Neuronal stem cell (in vitro differentiated cells): ENCODE results near the gene PRDM2.

ENCODE experiments used
- DNase-seq: peaks from one replicate; pipeline ENCODE4 v3.0.0-alpha.2; 2013; ENCODE audit warnings: low spot score
- H2AFZ ChIP-seq: one replicate; pipeline ENCODE4 v1.6.1; 2013; ENCODE audit warnings: mild to moderate bottlenecking, low read length, inconsistent platforms
- H2AK5ac ChIP-seq: 2 replicates; pipeline ENCODE4 v1.6.1; 2013; ENCODE audit warnings: low read depth, mild to moderate bottlenecking, inconsistent platforms, low read length, moderate library complexity, mixed read lengths
- H2BK120ac ChIP-seq: 2 replicates; pipeline ENCODE4 v1.6.1; 2013; ENCODE audit warnings: low read depth, mild to moderate bottlenecking, inconsistent platforms, low read length, moderate library complexity, mixed read lengths
- H2BK12ac ChIP-seq: one replicate; pipeline ENCODE4 v1.6.1; 2013; ENCODE audit warnings: low read length, inconsistent platforms
- H2BK15ac ChIP-seq: 2 replicates; pipeline ENCODE4 v1.6.1; 2013; ENCODE audit warnings: mild to moderate bottlenecking, low read length, inconsistent platforms, mixed read lengths
- H2BK5ac ChIP-seq: one replicate; pipeline ENCODE4 v1.6.1; 2013; ENCODE audit warnings: inconsistent platforms, mild to moderate bottlenecking, low read length, moderate library complexity
- H3K14ac ChIP-seq: one replicate; pipeline ENCODE4 v1.6.1; 2013; ENCODE audit warnings: low read length, inconsistent platforms
- H3K18ac ChIP-seq: 2 replicates; pipeline ENCODE4 v1.6.1; 2013; ENCODE audit warnings: low read length, inconsistent platforms
- H3K23ac ChIP-seq: 2 replicates; pipeline ENCODE4 v1.6.1; 2013; ENCODE audit warnings: low read depth, mild to moderate bottlenecking, mixed read lengths, low read length, inconsistent platforms; ENCODE audit not compliant: poor library complexity
- H3K27ac ChIP-seq: replicated peaks from 3 replicates; pipeline ENCODE4 v1.5.1; 2013; ENCODE audit warnings: low read length, inconsistent platforms
- H3K27me3 ChIP-seq, 3 experiments: 2 replicates each; pipeline ENCODE4 v1.6.1; 2013; ENCODE audit warnings: low read length in 3 of 3, mild to moderate bottlenecking in 2 of 3, inconsistent platforms in 1 of 3, low read depth in 1 of 3, mixed read lengths in 1 of 3, moderate library complexity in 1 of 3; ENCODE audit not compliant: control insufficient read depth in 3 of 3, insufficient read depth in 3 of 3
- H3K36me3 ChIP-seq, 2 donors: replicated peaks in 1 of 2; 2 replicates each; pipeline ENCODE4 v1.6.1; 2013; ENCODE audit warnings: low read length in 2 of 2; ENCODE audit not compliant: control insufficient read depth in 2 of 2, insufficient read depth in 2 of 2
- H3K4ac ChIP-seq: 2 replicates; pipeline ENCODE4 v1.6.1; 2013; ENCODE audit warnings: inconsistent platforms, mild to moderate bottlenecking, low read length, moderate library complexity
- H3K4me1 ChIP-seq, 2 donors: 1 replicate in 1 of 2; 2 replicates in 1 of 2; pipeline ENCODE4 v1.6.1; 2013; ENCODE audit warnings: low read length in 2 of 2, low read depth in 1 of 2; ENCODE audit not compliant: control insufficient read depth in 2 of 2, insufficient read depth in 1 of 2
- H3K4me2 ChIP-seq: one replicate; pipeline ENCODE4 v1.6.1; 2013; ENCODE audit warnings: mild to moderate bottlenecking, low read length, inconsistent platforms; ENCODE audit not compliant: insufficient read depth, poor library complexity, severe bottlenecking
- H3K4me3 ChIP-seq, 2 donors: 2 replicates each; pipeline ENCODE4 v1.5.1; 2013; ENCODE audit warnings: low read length in 2 of 2, mild to moderate bottlenecking in 2 of 2, inconsistent platforms in 1 of 2, moderate library complexity in 1 of 2
- H3K79me1 ChIP-seq: one replicate; pipeline ENCODE4 v1.6.1; 2013; ENCODE audit warnings: low read depth, mild to moderate bottlenecking, inconsistent platforms, low read length, moderate library complexity
- H3K9ac ChIP-seq: one replicate; pipeline ENCODE4 v1.6.1; 2013; ENCODE audit warnings: mild to moderate bottlenecking, low read depth, low read length, inconsistent platforms; ENCODE audit not compliant: poor library complexity
- H3K9me3 ChIP-seq, 2 donors: replicated peaks in 1 of 2; 2 replicates each; pipeline versions ENCODE3 to v1.6.1; 2013; ENCODE audit warnings: low read length in 2 of 2, mild to moderate bottlenecking in 2 of 2, inconsistent platforms in 1 of 2, low read depth in 1 of 2, mixed read lengths in 1 of 2, moderate library complexity in 1 of 2; ENCODE audit not compliant: control insufficient read depth in 2 of 2, insufficient read depth in 1 of 2
- H4K8ac ChIP-seq: one replicate; pipeline ENCODE4 v1.6.1; 2013; ENCODE audit warnings: low read depth, mild to moderate bottlenecking, inconsistent platforms, low read length, moderate library complexity
- H4K91ac ChIP-seq: one replicate; pipeline ENCODE4 v1.6.1; 2013; ENCODE audit warnings: low read length, low read depth, mild to moderate bottlenecking, inconsistent platforms; ENCODE audit not compliant: poor library complexity
- WGBS, 2 donors: extraction: QIAGEN DNeasy Blood & Tissue Kit; methylation state at CpG; one replicate each; pipeline ENCODE4 v1.1.7; 2013; ENCODE audit warnings: missing lambda C conversion rate in 2 of 2, mixed read lengths in 1 of 2; ENCODE audit not compliant: insufficient read length in 2 of 2, insufficient replicate concordance in 1 of 2; ENCODE audit errors: extremely low coverage in 2 of 2; 5-methylcytosine and 5-hydroxymethylcytosine counted together

Gene PRDM2

GRCh38 chr1:13788795-13789194 is 88.8 kb downstream of the PRDM2 start:
- no CpG with 5 or more reads among the region's 6 CpGs for WGBS, 2 donors
- Histone ChIP-seq H2BK12ac (no peak overlapping the region), H3K9ac (no peak overlapping the region), H4K8ac (no peak overlapping the region), H3K4me1 (peaks cover 2 to 3% of the 10 kb centered on the region in 2 donors), H2BK120ac (no peak overlapping the region), H3K23ac (no peak overlapping the region), H3K79me1 (no peaks in the 10 kb centered on the region), H3K4ac (no peak overlapping the region), H3K4me3 (no peak overlapping the region), H3K18ac (no peak overlapping the region), H2AFZ (no peak overlapping the region), H3K27ac (no peak overlapping the region), H4K91ac (no peak overlapping the region), H2AK5ac (no peak overlapping the region), H3K14ac (no peak overlapping the region), H3K9me3 (no peaks in the 10 kb centered on the region), H2BK15ac (no peak overlapping the region), H2BK5ac (no peak overlapping the region), H3K4me2 (no peak overlapping the region), H3K27me3 (no peaks in the 10 kb centered on the region), H3K36me3 (peaks cover 7 to 91% of the 10 kb centered on the region in 2 donors)
- DNase-seq, result no peak

- 100% methylated on average over 3 of the region's 13 CpGs; no CpG with 5 or more reads in 1 of the 2 donors for WGBS, 2 donors
- Histone ChIP-seq H3K4me2 (no peak overlapping the region), H2BK120ac (no peak overlapping the region), H3K36me3 (peaks cover 5 to 91% of the 10 kb centered on the region in 2 donors), H2BK12ac (no peak overlapping the region), H4K8ac (no peak overlapping the region), H3K23ac (no peak overlapping the region), H3K9ac (no peak overlapping the region), H2BK5ac (no peak overlapping the region), H3K27me3 (no peaks in the 10 kb centered on the region), H3K14ac (no peak overlapping the region), H3K18ac (no peak overlapping the region), H3K9me3 (no peaks in the 10 kb centered on the region), H2AK5ac (no peak overlapping the region), H2AFZ (no peak overlapping the region), H3K79me1 (no peaks in the 10 kb centered on the region), H3K27ac (no peak overlapping the region), H3K4me3 (no peak overlapping the region), H2BK15ac (no peak overlapping the region), H3K4me1 (peaks cover 0 to 2% of the 10 kb centered on the region in 2 donors), H4K91ac (no peak overlapping the region), H3K4ac (no peak overlapping the region)
- no peak for DNase-seq
Measured at GRCh38 chr1:13790290-13791030, 90.5 kb downstream of the PRDM2 start.

GRCh38 chr1:13792419-13792818 is 92.4 kb downstream of the PRDM2 start:
- H3K4ac ChIP-seq, result no peak overlapping the region
- no peak overlapping the region for H3K18ac ChIP-seq
- no peak overlapping the region for H4K91ac ChIP-seq
- H3K4me2 ChIP-seq, result no peak overlapping the region
- no peak overlapping the region for H2BK12ac ChIP-seq
- no peak overlapping the region for H2BK120ac ChIP-seq
- H3K9ac ChIP-seq, result no peak overlapping the region
- no peak overlapping the region for H2BK5ac ChIP-seq
- no peak overlapping the region for H3K27ac ChIP-seq
- H3K4me3 ChIP-seq, result no peak overlapping the region
- DNase-seq, result no peak
- H2AK5ac ChIP-seq, result no peak overlapping the region
- no peak overlapping the region for H3K23ac ChIP-seq
- no peaks in the 10 kb centered on the region for H3K9me3 ChIP-seq
- peaks cover 0 to 2% of the 10 kb centered on the region in 2 donors for H3K4me1 ChIP-seq
- H3K36me3 ChIP-seq, result peaks cover 2 to 79% of the 10 kb centered on the region in 2 donors
- no peak overlapping the region for H4K8ac ChIP-seq
- H3K14ac ChIP-seq, result no peak overlapping the region
- H3K79me1 ChIP-seq, result no peaks in the 10 kb centered on the region
- no peak overlapping the region for H2BK15ac ChIP-seq
- H2AFZ ChIP-seq, result no peak overlapping the region
- WGBS, 2 donors, result no CpG with 5 or more reads among the region's 6 CpGs
- H3K27me3 ChIP-seq, result no peaks in the 10 kb centered on the region

DNA sequence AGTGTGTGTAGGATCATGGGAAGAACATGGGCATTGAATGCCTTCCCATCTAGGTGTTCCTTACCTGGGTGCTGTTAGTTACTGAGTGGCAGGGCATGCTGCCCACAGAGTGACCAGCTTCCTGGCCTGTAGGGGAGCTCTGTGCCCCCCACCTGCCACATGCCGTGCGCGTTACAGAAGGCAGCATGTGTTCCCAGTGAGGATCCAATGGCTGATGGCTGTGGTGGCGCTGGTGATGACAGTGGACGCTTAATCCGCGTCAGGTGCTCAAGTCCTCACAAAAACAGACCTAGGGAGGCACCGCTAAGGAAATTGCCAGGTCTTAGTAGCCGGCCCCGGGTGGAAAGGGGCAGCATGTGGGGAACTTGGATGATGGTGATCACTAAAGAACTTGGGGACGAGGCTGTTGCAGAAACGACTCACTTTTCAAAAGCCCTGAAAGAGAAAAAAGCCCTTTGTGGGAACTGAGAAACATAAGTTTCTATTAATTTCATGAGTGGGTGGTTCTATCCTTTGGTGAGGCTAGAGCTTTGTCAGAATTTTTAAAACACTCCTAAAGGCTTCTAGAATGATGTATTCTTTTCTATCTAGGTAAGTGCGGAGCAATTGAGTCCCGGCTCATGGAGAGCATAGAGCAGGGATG is 93.2 kb downstream of the PRDM2 start:
- H3K4me2 ChIP-seq, result no peak overlapping the region
- no peak overlapping the region for H3K9ac ChIP-seq
- H3K9me3 ChIP-seq, result no peaks in the 10 kb centered on the region
- H2BK120ac ChIP-seq, result no peak overlapping the region
- no peak overlapping the region for H3K27ac ChIP-seq
- H2AFZ ChIP-seq, result no peak overlapping the region
- no peaks in the 10 kb centered on the region for H3K27me3 ChIP-seq
- H2BK15ac ChIP-seq, result no peak overlapping the region
- no peaks in the 10 kb centered on the region for H3K79me1 ChIP-seq
- H3K36me3 ChIP-seq, result peaks cover 2 to 71% of the 10 kb centered on the region in 2 donors
- H4K91ac ChIP-seq, result no peak overlapping the region
- peak overlapping the region in 1 of 2 donors; percentile 18 for H3K4me3 ChIP-seq
- no CpG with 5 or more reads among the region's 14 CpGs for WGBS, 2 donors
- H3K18ac ChIP-seq, result no peak overlapping the region
- H2AK5ac ChIP-seq, result no peak overlapping the region
- H2BK12ac ChIP-seq, result no peak overlapping the region
- peaks cover 0 to 5% of the 10 kb centered on the region in 2 donors for H3K4me1 ChIP-seq
- H3K14ac ChIP-seq, result no peak overlapping the region
- no peak overlapping the region for H3K23ac ChIP-seq
- no peak overlapping the region for H2BK5ac ChIP-seq
- H3K4ac ChIP-seq, result no peak overlapping the region
- H4K8ac ChIP-seq, result no peak overlapping the region
- no peak for DNase-seq
